ENCODE results near the gene TTC33. TPM values are rescaled to one million over a fixed set of nuclear protein-coding genes. Genes with fewer than 3 reads are reported as not detected.

The TTC33 gene
- total and polyA plus RNA-seq, 2 of the 4 experiments (the other 2 are of a cell fraction), result 3.1 to 8.1 TPM

DNA sequence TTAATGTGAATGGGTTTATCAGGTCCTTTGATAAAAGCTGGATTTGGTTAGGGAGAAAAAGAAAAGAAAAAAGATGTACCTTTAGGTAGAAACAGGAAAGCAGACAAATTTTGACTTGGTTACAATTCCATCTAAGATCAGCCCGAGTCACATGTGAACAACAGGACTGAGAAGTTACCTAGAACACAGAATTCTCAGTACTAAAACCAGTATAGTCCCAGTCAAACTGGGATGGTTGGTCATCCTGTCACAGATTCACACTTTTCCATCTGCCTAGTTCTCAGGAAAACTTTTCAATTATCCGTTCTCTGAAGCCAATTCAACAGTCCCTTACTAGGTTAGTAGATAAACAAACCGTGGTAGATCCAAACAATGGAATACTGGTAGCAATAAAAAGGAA is 266.3 kb downstream of the TTC33 start:
- in situ Hi-C loops (cut with MboI; ENCODE audit: low sequenced_read_pairs) (no loop called here), intact Hi-C loops (cut with micrococcal nuclease) (no loop called here), dilution Hi-C loops (cut with HindIII; ENCODE audit: low sequenced_read_pairs, unreplicated experiment) (no loop called here)
- WGBS, 2 experiments (ENCODE audit: extremely low coverage in 2 of 2, insufficient read length in 1 of 2), result 83% methylated on average over 1 of the region's 3 CpGs; no CpG with 5 or more reads in 1 of the 2 experiments
- no peak overlapping the region for H2BK120ac ChIP-seq (ENCODE audit: low read depth, low read length)
- POLR2A ChIA-PET (ENCODE audit: unreplicated experiment), result no interaction called here
- H4K8ac ChIP-seq (ENCODE audit: low read depth in 2 of 2, low read length in 2 of 2), result no peak overlapping the region
- H3K27ac ChIP-seq (ENCODE audit: insufficient read depth, low read length), result no peak overlapping the region
- ATAC-seq (ENCODE audit: low read depth) (no peak), DNase-seq (no peak)
- H3K9ac ChIP-seq (ENCODE audit: low read depth, low read length), result no peak overlapping the region
- H2BK15ac ChIP-seq (ENCODE audit: low read depth, low read length), result no peak overlapping the region
- H3K27me3 ChIP-seq (ENCODE audit: control insufficient read depth, insufficient read depth, low read length), result no peaks in the 10 kb centered on the region
- H3K4me1 ChIP-seq (ENCODE audit: control insufficient read depth, insufficient read depth, low read length), result no peaks in the 10 kb centered on the region; the same call in 1 of the 2 replicates
- H2AK9ac ChIP-seq (replicated peaks; ENCODE audit: low read depth, low read length, poor library complexity), result no peak overlapping the region
- H3K14ac ChIP-seq (replicated peaks; ENCODE audit: low read depth, low read length), result no peak overlapping the region
- H2AFZ ChIP-seq (replicated peaks; ENCODE audit: low read length, poor library complexity), result no peak overlapping the region
- H3K4ac ChIP-seq (ENCODE audit: low read depth, low read length), result no peak overlapping the region
- no peak for TF ChIP-seq MXI1 (IDR thresholded peaks at IDR 0.05; ENCODE audit: borderline replicate concordance, low read depth, low read length)
- TF ChIP-seq MAZ (IDR thresholded peaks at IDR 0.05; ENCODE audit: borderline replicate concordance, low read depth, low read length), result no peak
- TF ChIP-seq RFX5 (IDR thresholded peaks at IDR 0.05; ENCODE audit: low read depth, low read length), result no peak
- TF ChIP-seq CEBPB (IDR thresholded peaks at IDR 0.05; ENCODE audit: low read depth, low read length), result no peak
- no peak for TF ChIP-seq FOS (IDR thresholded peaks at IDR 0.05; ENCODE audit: low read depth, low read length)
- TF ChIP-seq, protein P1, sequence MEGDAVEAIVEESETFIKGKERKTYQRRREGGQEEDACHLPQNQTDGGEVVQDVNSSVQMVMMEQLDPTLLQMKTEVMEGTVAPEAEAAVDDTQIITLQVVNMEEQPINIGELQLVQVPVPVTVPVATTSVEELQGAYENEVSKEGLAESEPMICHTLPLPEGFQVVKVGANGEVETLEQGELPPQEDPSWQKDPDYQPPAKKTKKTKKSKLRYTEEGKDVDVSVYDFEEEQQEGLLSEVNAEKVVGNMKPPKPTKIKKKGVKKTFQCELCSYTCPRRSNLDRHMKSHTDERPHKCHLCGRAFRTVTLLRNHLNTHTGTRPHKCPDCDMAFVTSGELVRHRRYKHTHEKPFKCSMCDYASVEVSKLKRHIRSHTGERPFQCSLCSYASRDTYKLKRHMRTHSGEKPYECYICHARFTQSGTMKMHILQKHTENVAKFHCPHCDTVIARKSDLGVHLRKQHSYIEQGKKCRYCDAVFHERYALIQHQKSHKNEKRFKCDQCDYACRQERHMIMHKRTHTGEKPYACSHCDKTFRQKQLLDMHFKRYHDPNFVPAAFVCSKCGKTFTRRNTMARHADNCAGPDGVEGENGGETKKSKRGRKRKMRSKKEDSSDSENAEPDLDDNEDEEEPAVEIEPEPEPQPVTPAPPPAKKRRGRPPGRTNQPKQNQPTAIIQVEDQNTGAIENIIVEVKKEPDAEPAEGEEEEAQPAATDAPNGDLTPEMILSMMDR (conservative IDR thresholded peaks at IDR 0.05; ENCODE audit: low read depth, low read length), result no peak
- TF ChIP-seq MAFK (IDR thresholded peaks at IDR 0.05; ENCODE audit: low read depth, low read length), result no peak
- TF ChIP-seq RAD21 (IDR thresholded peaks at IDR 0.05; ENCODE audit: low read length), result no peak
- TF ChIP-seq RCOR1 (IDR thresholded peaks at IDR 0.05; ENCODE audit: insufficient replicate concordance, low read length), result no peak
- no peak for TF ChIP-seq NFE2L2 (IDR thresholded peaks at IDR 0.05; ENCODE audit: low read depth, low read length)
- H3K4me2 ChIP-seq (ENCODE audit: low read depth, low read length), result no peak overlapping the region
- no peaks in the 10 kb centered on the region for H3K79me1 ChIP-seq (ENCODE audit: low read depth in 1 of 2, low read length in 2 of 2)
- no peaks in the 10 kb centered on the region for H3K36me3 ChIP-seq (ENCODE audit: control insufficient read depth, insufficient read depth, low read length)
- H3K56ac ChIP-seq (ENCODE audit: extremely low read depth, insufficient read depth, low read length), result no peak overlapping the region
- no peaks in the 10 kb centered on the region for H3K9me1 ChIP-seq (ENCODE audit: insufficient read depth, low read length)
- no peak overlapping the region for H4K5ac ChIP-seq (ENCODE audit: low read depth, low read length)
- no TSS peak for BruUV-seq (replicated peaks)
- no peak overlapping the region for H3K18ac ChIP-seq (ENCODE audit: low read depth, low read length)
- no peak overlapping the region for H2AK5ac ChIP-seq (ENCODE audit: low read depth, low read length)
- CTCF ChIA-PET, result no interaction called here
- no peak overlapping the region for H3K4me3 ChIP-seq (ENCODE audit: insufficient read depth, low read depth, low read length)
- no peak overlapping the region; the same call in 1 of the 2 replicates for H2BK20ac ChIP-seq (ENCODE audit: low read depth, low read length)
- H4K91ac ChIP-seq (ENCODE audit: insufficient read depth, low read depth, low read length), result no peak overlapping the region
- H3K9me3 ChIP-seq (ENCODE audit: control insufficient read depth, insufficient read depth, low read length), result no peaks in the 10 kb centered on the region
- no peaks in the 10 kb centered on the region for H4K20me1 ChIP-seq (ENCODE audit: insufficient read depth, low read length)
- H2BK5ac ChIP-seq (ENCODE audit: low read depth, low read length, poor library complexity, severe bottlenecking), result no peak overlapping the region
- H3K23ac ChIP-seq (ENCODE audit: low read depth, low read length), result no peak overlapping the region

Data from IMR-90 (cell line).